HCEC 1CT (cell line): ENCODE results near the gene TNFRSF8.
A peak's percentile ranks its signal among the peaks of the same experiment; 100 is the strongest.

Experiments used
- DNase-seq: peaks from one replicate; pipeline ENCODE4 v3.0.0-alpha.2; 2017

The TNFRSF8 gene

DNA sequence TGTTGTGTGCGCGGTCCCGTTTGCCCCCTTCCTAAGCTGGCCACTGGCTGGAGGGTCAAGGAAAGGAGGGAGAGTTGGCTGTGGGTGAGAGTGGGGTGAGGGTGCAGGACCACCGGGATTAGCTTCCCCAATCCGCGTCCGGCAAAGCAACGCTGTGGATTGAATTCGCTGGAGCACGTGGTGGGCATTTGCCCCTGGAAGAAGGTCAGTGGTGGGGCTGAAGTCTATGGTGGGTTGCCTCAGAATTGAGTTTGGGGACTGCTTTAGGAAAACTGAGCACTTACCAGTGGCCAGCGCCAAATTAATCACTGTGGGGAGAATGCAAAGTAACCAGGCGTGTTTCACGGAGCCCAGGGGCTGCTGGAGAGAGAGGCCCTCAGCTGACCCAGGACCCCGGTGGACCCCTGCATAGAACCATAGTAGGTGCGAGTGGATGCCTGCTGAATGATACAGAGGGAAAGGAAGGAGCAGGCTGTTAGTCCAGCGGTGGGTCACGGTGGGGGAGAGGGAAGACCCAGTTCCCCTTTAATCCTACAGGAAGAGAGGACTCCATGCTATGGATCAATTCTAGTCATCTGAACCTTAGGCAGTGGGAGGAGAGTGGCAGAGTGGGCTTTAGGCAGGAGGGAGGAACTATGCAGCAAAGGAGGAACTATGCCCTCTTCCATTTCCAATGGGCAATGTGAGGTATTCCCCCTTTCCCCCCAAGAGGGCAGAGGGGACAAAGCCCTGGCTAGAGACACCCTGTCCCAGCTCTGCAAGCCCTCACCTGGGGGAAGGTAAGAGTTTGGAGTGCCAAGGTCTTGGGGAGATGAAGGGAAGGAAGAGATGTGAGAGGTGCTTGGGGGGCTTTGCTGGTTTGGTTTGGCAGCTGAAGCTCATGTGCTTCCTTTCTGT is 1.2 kb downstream of the TNFRSF8 start:
- no peak for DNase-seq

GRCh38 chr1:12065872-12066271 is 2.8 kb downstream of the TNFRSF8 start:
- DNase-seq, result no peak

- peak; percentile 34 for DNase-seq
These were observed 5.1 kb downstream of the TNFRSF8 start for GRCh38 chr1:12067900-12068821.

DNA sequence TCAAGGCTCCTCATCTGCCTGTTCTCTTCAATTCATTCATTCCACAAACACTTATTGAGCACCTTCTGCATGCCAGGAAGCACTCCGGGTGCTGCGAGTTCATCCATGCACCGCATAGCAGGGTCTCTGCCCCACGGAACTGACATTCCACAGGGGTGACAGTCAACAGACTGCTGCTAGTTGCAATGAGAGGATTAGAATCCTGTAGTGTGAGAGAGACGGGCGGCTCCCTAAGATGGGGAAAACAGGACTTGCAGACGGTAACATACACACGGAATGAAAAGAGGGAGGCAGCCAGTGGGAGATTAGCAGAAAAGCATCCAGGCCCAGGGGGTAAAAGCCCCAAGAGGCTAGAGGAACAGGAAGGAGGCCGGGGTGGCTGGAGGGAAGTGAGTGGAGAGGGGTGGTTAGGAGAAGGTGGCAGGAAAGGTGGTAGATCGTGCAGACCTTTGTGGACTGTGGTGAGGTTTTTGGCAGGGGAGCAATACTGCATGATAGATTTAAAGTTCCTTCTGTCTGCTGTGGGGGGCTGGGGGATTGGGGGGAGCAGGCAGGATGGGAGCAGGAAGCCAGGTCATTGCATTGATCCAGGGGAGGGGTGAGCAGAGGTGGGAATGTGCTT is 6.6 kb downstream of the TNFRSF8 start:
- DNase-seq, result no peak

DNA sequence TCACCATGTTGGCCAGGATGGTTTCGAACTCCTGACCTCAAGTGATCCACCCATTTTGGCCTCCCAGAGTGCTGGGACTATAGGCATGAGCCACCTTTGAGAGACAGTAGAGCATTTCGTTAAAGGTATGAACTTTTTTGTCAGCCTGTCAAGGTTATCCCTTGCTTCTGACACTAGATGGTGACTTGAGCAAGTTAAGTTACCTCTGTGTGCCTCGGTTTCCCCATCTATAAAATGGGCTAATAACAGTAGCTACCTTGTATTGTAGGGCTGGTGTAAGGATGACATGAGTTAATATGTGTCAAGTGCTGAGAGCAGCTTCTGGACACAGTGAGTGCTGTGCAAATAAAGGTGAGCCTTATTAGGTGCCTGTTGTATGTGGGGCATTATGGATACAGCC is 8.8 kb downstream of the TNFRSF8 start:
- DNase-seq, result no peak

DNA sequence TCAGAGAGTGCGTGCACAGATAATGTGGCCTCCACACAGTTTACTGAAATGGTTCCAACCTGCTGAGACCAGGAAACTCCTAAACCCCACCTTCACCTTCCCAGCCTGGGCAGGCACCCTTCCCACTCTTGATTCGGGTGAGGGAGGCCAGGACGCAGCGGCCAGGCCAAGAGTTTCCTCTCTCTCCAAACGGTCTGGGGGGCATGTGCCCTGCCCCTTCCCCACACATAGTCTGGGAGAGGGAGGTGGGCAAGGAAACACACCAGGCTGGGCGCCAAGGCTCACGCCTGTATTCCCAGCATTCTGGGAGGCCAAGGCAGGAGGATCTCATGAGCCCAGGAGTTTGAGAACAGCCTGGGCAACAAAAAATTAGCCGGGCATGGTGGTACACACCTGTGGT is 9.6 kb downstream of the TNFRSF8 start:
- DNase-seq, result no peak

DNA sequence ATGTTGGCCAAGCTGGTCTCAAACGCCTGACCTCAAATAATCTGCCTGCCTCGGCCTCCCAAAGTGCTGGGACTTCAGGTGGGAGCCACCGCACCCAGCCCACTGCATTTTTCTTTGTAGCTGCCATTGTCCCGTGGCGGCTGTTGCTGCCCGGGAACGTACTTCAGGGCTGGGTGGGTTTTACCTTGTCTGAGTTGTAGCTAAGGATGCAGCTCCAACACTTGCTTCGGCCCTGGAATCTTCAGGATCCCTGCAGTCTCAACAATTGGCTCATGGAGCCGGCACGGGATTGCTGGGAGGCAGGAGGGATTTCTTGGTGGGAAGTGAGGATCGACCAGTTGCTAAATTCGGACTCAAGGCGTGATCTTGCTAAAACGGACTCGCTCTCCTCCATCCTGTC is 10.7 kb downstream of the TNFRSF8 start:
- DNase-seq, result no peak

GRCh38 chr1:12075195-12076114 is 12.4 kb downstream of the TNFRSF8 start:
- peak; percentile 42 for DNase-seq

DNA sequence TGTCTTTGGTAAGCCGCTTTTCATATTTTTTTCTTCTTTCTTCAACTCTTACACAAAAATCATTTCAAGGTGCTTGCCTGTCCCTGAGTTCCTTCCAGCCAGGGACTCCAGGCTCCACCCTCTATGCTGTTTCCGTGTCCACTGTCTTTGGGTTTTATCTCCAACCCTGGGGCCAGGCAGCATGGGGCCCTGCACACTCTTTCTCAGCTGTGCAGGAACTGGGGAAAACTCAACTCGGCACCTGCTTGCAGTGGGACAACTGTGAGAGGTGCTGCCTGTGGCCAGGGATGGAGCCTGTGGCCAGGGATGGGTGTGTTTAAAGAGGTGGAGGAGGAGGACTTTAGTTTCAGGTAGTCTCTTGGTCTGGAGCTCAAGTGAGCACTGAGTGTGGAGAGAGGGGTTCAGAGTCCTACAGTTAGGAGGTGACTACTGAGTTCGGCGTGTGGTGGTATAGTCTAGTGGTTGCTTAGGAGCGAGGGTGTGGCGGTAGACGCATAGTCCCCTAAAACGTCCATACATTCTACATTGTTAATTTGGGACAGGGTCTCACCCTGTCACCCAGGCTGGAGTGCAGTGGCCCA is 13.4 kb downstream of the TNFRSF8 start:
- no peak for DNase-seq

- DNase-seq, result no peak
These were observed 15.5 kb downstream of the TNFRSF8 start for GRCh38 chr1:12078575-12078937.

- DNase-seq, result peak; percentile 21
These were observed 16.1 kb downstream of the TNFRSF8 start for GRCh38 chr1:12078938-12079861.

DNA sequence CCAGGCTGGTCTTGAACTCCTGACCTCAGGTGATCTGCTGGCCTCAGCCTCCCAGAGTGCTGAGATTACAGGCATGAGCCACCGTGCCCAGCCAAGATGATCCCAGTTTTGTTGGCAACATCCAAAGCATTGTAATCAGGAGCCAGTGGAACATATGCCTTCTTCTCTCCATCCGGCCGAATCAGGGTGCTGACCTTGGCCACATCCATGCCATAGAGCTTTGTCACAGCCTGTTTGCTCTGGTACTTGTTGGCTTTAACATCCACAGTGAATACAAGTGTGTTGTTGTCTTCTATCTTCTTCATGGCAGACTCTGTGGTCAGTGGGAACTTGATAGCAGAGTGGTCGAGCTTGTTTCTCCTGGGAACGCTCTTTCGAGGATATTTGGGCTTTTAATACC is 17.1 kb downstream of the TNFRSF8 start:
- no peak for DNase-seq

- DNase-seq, result no peak
These were observed 17.9 kb downstream of the TNFRSF8 start for GRCh38 chr1:12080773-12081556.

GRCh38 chr1:12081648-12082396 is 18.7 kb downstream of the TNFRSF8 start:
- peak; percentile 22 for DNase-seq

DNA sequence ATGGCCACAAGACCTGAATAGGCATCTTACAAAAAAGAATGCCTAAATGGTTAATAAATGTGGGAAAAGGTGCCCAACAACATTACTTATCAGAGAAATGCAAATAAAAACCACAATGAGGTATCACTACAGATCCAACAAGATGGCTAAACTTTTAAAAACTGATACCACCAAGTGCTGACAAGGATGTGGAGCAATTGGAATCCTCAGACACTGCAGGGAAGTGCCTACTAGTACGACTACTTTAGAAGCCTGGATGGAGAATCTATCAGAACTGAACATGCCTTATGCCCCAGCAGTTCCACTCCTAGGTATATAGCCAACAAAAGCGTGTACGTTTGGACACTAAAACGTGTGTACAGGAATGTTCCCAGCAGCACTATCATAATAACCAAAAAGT is 19.9 kb downstream of the TNFRSF8 start:
- DNase-seq, result no peak

GRCh38 chr1:12083766-12084165 is 20.7 kb downstream of the TNFRSF8 start:
- DNase-seq, result peak; percentile 64

GRCh38 chr1:12085643-12086260 is 22.6 kb downstream of the TNFRSF8 start:
- no peak for DNase-seq

DNA sequence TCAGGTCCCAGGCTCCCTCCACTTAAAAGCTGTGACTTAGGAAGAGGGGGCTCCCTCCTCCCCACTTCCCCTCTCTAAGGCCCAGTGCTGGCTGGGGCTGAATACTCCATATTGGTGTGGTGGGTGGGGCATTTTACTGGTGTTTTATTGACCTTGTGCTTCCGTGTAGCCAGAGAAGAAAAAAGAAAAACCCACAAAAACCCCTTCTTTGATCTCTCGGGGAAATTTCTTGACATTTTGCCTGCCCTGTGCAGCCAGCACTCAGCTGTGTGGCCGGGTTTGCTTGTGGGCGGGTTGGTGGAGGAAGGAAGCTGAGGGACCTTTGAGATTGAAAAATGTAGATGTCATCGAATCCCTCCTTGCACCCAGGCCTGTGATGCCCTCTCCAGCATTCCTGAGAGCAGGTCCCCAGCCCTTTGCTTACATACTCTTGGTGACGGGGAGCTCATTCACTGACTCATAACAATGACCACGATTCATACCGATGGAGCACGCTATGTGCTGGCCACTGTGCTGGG is 24.8 kb downstream of the TNFRSF8 start:
- no peak for DNase-seq
